HepG2 (cell line): ENCODE results near the gene WNT7A. TPM values are rescaled to one million over a fixed set of nuclear protein-coding genes. Genes with fewer than 3 reads are reported as not detected.

Source experiments
- ATAC-seq: fragments of 200-7000 bp; cut with Tn5 transposase; 3 replicates; pipeline ENCODE4 v1.9.1; 2020; ENCODE audit warnings: mild to moderate bottlenecking, moderate library complexity
- BruUV-seq: library from RNA; stranded (reverse); fragments of 400-500 nt; replicated peaks from 2 replicates; lab custom pipeline; 2021; lab: Mats Ljungman, UMichigan
- CTCF ChIA-PET: fragments of 300-600 bp; formaldehyde crosslinking; extraction: SDS; loops from one replicate; lab custom pipeline; 2021; ENCODE audit warnings: low total read pairs, inconsistent platforms, low intra/inter-chr PET ratio; lab: Yijun Ruan, JAX
- POLR2A ChIA-PET: fragments of 350-600 bp; sonication (Branson Sonifier 250); formaldehyde crosslinking; loops from one replicate; lab custom pipeline; 2020; ENCODE audit warnings: antibody characterized with exemption, inconsistent platforms; lab: Yijun Ruan, JAX
- DNase-seq: peaks from one replicate; pipeline ENCODE4 v3.0.0-alpha.2; 2015; ENCODE audit warnings: low spot score
- FAIRE-seq: peaks from 3 replicates; lab custom pipeline; 2011; peaks lifted over from hg19 to GRCh38; lab: Jason Lieb, UNC
- H2AFZ ChIP-seq: one replicate; pipeline ENCODE4 v1.6.1; 2011; ENCODE audit warnings: low read length, inconsistent platforms
- H3K27ac ChIP-seq: fragments of 300-600 bp; 3 replicates; pipeline ENCODE4 v1.8.0; 2011; ENCODE audit warnings: mixed run types, mild to moderate bottlenecking, mixed read lengths, low read length, inconsistent platforms; ENCODE audit not compliant: insufficient read depth; ENCODE audit errors: extremely low read length
- H3K27me3 ChIP-seq, 2 experiments: fragments of 200-600 bp in 1 of 2; 2 replicates in 1 of 2; 3 replicates in 1 of 2; pipeline versions ENCODE4 v1.6.0 to v1.8.0; 2011; ENCODE audit warnings: low read length in 2 of 2, mild to moderate bottlenecking in 2 of 2, moderate library complexity in 2 of 2, inconsistent platforms in 1 of 2; ENCODE audit not compliant: insufficient read depth in 2 of 2, control insufficient read depth in 1 of 2
- H3K36me3 ChIP-seq, 2 experiments: fragments of 200-600 bp in 1 of 2; replicated peaks in 1 of 2; 2 replicates in 1 of 2; 3 replicates in 1 of 2; pipeline versions ENCODE4 v1.5.1 to v1.8.0; 2011; ENCODE audit warnings: low read length in 2 of 2, inconsistent platforms in 1 of 2; ENCODE audit not compliant: insufficient read depth in 2 of 2, control insufficient read depth in 1 of 2
- H3K4me1 ChIP-seq: 2 replicates; pipeline ENCODE4 v1.5.1; 2012; ENCODE audit warnings: low read length, inconsistent platforms; ENCODE audit not compliant: insufficient read depth
- H3K4me2 ChIP-seq: 2 replicates; pipeline ENCODE4 v1.6.0; 2011; ENCODE audit warnings: low read depth, low read length, inconsistent platforms
- H3K4me3 ChIP-seq, 3 experiments: fragments of 200-600 bp in 1 of 3; sonication (generic), shearing (Covaris generic) in 1 of 3; replicated peaks in 1 of 3; 2 replicates each; pipeline ENCODE4 v1.5.1; 2011 to 2016; ENCODE audit warnings: low read length in 3 of 3, inconsistent platforms in 2 of 3, low read depth in 2 of 3, mild to moderate bottlenecking in 2 of 3, control low read depth in 1 of 3, mixed read lengths in 1 of 3; ENCODE audit not compliant: insufficient read depth in 1 of 3
- H3K79me2 ChIP-seq: one replicate; pipeline ENCODE4 v1.6.1; 2011; ENCODE audit warnings: low read length, inconsistent platforms; ENCODE audit not compliant: insufficient read depth
- H3K9ac ChIP-seq: 2 replicates; pipeline ENCODE4 v1.6.0; 2011; ENCODE audit warnings: mild to moderate bottlenecking, low read depth, low read length, inconsistent platforms; ENCODE audit not compliant: insufficient read depth
- H3K9me3 ChIP-seq: 2 replicates; pipeline ENCODE4 v1.5.1; 2012; ENCODE audit warnings: mild to moderate bottlenecking, low read length
- H4K20me1 ChIP-seq: 2 replicates; pipeline ENCODE4 v1.6.0; 2011; ENCODE audit warnings: inconsistent platforms, mild to moderate bottlenecking, low read length, moderate library complexity; ENCODE audit not compliant: insufficient read depth
- ATF1 ChIP-seq: IDR thresholded peaks from 2 replicates; pipeline ENCODE4 v1.6.1; 2016; ENCODE audit warnings: mild to moderate bottlenecking, control low read depth
- ATM ChIP-seq: fragments of 450-650 bp; IDR thresholded peaks from 2 replicates; pipeline ENCODE4 v1.7.1; 2017; ENCODE audit warnings: mild to moderate bottlenecking, borderline replicate concordance
- CBX1 ChIP-seq: IDR thresholded peaks from one replicate; pipeline ENCODE4 v1.6.1; 2016; ENCODE audit warnings: antibody characterized with exemption, low read depth
- CENPT ChIP-seq: sonication (generic); formaldehyde crosslinking; IDR thresholded peaks from 2 replicates; pipeline ENCODE4 v1.8.0; 2022; ENCODE audit warnings: low read depth, mild to moderate bottlenecking, moderate library complexity, missing genetic modification reagents
- HMG20B ChIP-seq: conservative IDR thresholded peaks from 2 replicates; pipeline ENCODE4 v1.6.1; 2016; ENCODE audit warnings: missing genetic modification reagents, missing compliant biosample characterization
- KDM1A ChIP-seq: IDR thresholded peaks from 2 replicates; pipeline ENCODE4 v1.6.1; 2016; ENCODE audit warnings: missing compliant biosample characterization
- NCOA5 ChIP-seq: sonication (generic); formaldehyde crosslinking; IDR thresholded peaks from 2 replicates; pipeline ENCODE4 v1.4.0; 2020; ENCODE audit warnings: missing genetic modification reagents
- PHB2 ChIP-seq: fragments of 450-650 bp; IDR thresholded peaks from 2 replicates; pipeline ENCODE4 v1.6.1; 2018; ENCODE audit not compliant: partially characterized antibody
- PHF21A ChIP-seq: sonication (generic); formaldehyde crosslinking; IDR thresholded peaks from 2 replicates; pipeline ENCODE4 v1.5.0; 2020; ENCODE audit warnings: mild to moderate bottlenecking, missing genetic modification reagents
- POGK ChIP-seq: sonication (generic); formaldehyde crosslinking; conservative IDR thresholded peaks from 2 replicates; pipeline ENCODE4 v1.8.0; 2022; ENCODE audit warnings: mild to moderate bottlenecking, moderate library complexity, missing genetic modification reagents
- STAG1 ChIP-seq: sonication (generic); formaldehyde crosslinking; IDR thresholded peaks from 2 replicates; pipeline ENCODE4 v1.4.0; 2020; ENCODE audit warnings: missing genetic modification reagents
- TRIM24 ChIP-seq: sonication (generic); formaldehyde crosslinking; IDR thresholded peaks from 2 replicates; pipeline ENCODE4 v1.8.0; 2022; ENCODE audit warnings: mild to moderate bottlenecking, missing genetic modification reagents
- ZMYM2 ChIP-seq: sonication (generic); formaldehyde crosslinking; IDR thresholded peaks from 2 replicates; pipeline ENCODE4 v1.8.0; 2022; ENCODE audit warnings: mild to moderate bottlenecking, missing genetic modification reagents
- ZNF292 ChIP-seq: sonication (generic); formaldehyde crosslinking; IDR thresholded peaks from 2 replicates; pipeline ENCODE4 v1.8.1; 2022; ENCODE audit warnings: mild to moderate bottlenecking, low read depth, missing genetic modification reagents, borderline replicate concordance
- ZNF34 ChIP-seq: sonication (generic); formaldehyde crosslinking; IDR thresholded peaks from 2 replicates; pipeline ENCODE4 v1.4.0; 2020; ENCODE audit warnings: mild to moderate bottlenecking, missing genetic modification reagents, borderline replicate concordance
- ZNF451 ChIP-seq: sonication (generic); formaldehyde crosslinking; IDR thresholded peaks from 2 replicates; pipeline ENCODE4 v1.5.0; 2020; ENCODE audit warnings: mild to moderate bottlenecking, missing genetic modification reagents
- ZNF737 ChIP-seq: sonication (generic); formaldehyde crosslinking; IDR thresholded peaks from 2 replicates; pipeline ENCODE4 v1.5.0; 2020; ENCODE audit warnings: missing genetic modification reagents, mild to moderate bottlenecking, borderline replicate concordance
- in situ Hi-C: cut with HindIII; loops from 2 replicates; pipeline ENCODE4 v1.10.0; 2017; ENCODE audit warnings: low pct_unique_long_range_greater_than_20kb; ENCODE audit not compliant: extremely low pct_ligation_motif_present
- intact Hi-C: fragments of 100-400 bp; cut with micrococcal nuclease; formaldehyde crosslinking; loops from one replicate; pipeline ENCODE4 v1.10.0; 2022; ENCODE audit not compliant: unreplicated experiment
- polyA plus RNA-seq, 8 experiments: library from polyadenylated mRNA; depleted of rRNA in 3 of 8; stranded (reverse) in 7 of 8; unstranded in 1 of 8; fragments of >200 nt; fragmentation: Illumina TruSeq in 4 of 8; extraction: Trizol in 4 of 8; gene quantifications; 2 replicates each; pipeline versions ENCODE4 v1.2.1 to v1.2.3, GENCODE V29; 2011 to 2016; ENCODE audit warnings: low read depth in 4 of 8, missing spikeins in 1 of 8, mixed read lengths in 1 of 8; ENCODE audit not compliant: insufficient read depth in 1 of 8
- total RNA-seq, 5 experiments: library from RNA; depleted of rRNA; stranded (reverse); fragments of >200 nt; fragmentation: Illumina TruSeq; extraction: Trizol; gene quantifications; 2 replicates each; pipeline ENCODE4 v1.2.3, GENCODE V29; 2016; ENCODE audit warnings: low read depth in 1 of 5

Gene WNT7A
- total and polyA plus RNA-seq, 2 of the 13 experiments (the other 11 are each of a cell fraction or from before 2014, with no cell fraction given): not detected

- ATAC-seq: no peak
- BruUV-seq: no TSS peak
- Histone ChIP-seq H3K27me3 (peaks cover 3 to 52% of the 10 kb centered on the region in 2 experiments; a peak in 4 of 5 replicates), H3K9me3 (no peaks in the 10 kb centered on the region), H4K20me1 (no peaks in the 10 kb centered on the region), H3K4me1 (no peaks in the 10 kb centered on the region), H3K36me3 (no peaks in the 10 kb centered on the region), H3K4me2 (no peak overlapping the region), H3K79me2 (no peaks in the 10 kb centered on the region), H3K27ac (no peak overlapping the region), H2AFZ (no peak overlapping the region), H3K9ac (no peak overlapping the region), H3K4me3 (no peak overlapping the region)
- intact Hi-C loops: no loop called here
- no peak for FAIRE-seq
- TF ChIP-seq ATM (no peak), HMG20B (no peak), ZNF34 (no peak), CBX1 (no peak), PHB2 (no peak), NCOA5 (CRISPR knock-in tag) (no peak), ATF1 (CRISPR knock-in tag) (no peak), POGK (no peak), ZNF451 (CRISPR knock-in tag) (no peak), STAG1 (CRISPR knock-in tag) (no peak), PHF21A (CRISPR knock-in tag) (no peak), ZMYM2 (CRISPR knock-in tag) (no peak), CENPT (CRISPR knock-in tag) (no peak), KDM1A (CRISPR knock-in tag) (no peak), ZNF292 (no peak), ZNF737 (CRISPR knock-in tag) (no peak), TRIM24 (no peak)
- ChIA-PET POLR2A (no interaction called here), CTCF (no interaction called here)
- DNase-seq: no peak
- in situ Hi-C loops: no loop called here
Observed at GRCh38 chr3:13826672-13827071, 53.2 kb downstream of the WNT7A start.
